KMS-11 (cell line): ENCODE data around the gene ZSWIM7.
A peak's percentile ranks its signal among the peaks of the same experiment; 100 is the strongest.

ENCODE experiments used
- H2AFZ ChIP-seq: fragments of 200-600 bp; sonication (generic); 2 replicates; pipeline ENCODE4 v1.6.1; 2016; ENCODE audit warnings: antibody characterized with exemption, mixed run types, low read depth
- H3K27ac ChIP-seq: fragments of 200-600 bp; sonication (generic); 2 replicates; pipeline ENCODE4 v1.6.1; 2016; ENCODE audit warnings: mild to moderate bottlenecking, mixed run types
- H3K27me3 ChIP-seq: fragments of 200-600 bp; sonication (generic); 2 replicates; pipeline ENCODE4 v1.6.1; 2017; ENCODE audit warnings: mild to moderate bottlenecking, low read depth, mixed run types, moderate library complexity; ENCODE audit not compliant: insufficient read depth
- H3K36me3 ChIP-seq: fragments of 200-600 bp; sonication (generic); 2 replicates; pipeline ENCODE4 v1.6.1; 2017; ENCODE audit warnings: mild to moderate bottlenecking, mixed run types; ENCODE audit not compliant: insufficient read depth
- H3K4me1 ChIP-seq: fragments of 200-600 bp; sonication (generic); 2 replicates; pipeline ENCODE4 v1.6.1; 2016; ENCODE audit warnings: mild to moderate bottlenecking, low read depth, mixed run types; ENCODE audit not compliant: poor library complexity, severe bottlenecking
- H3K4me2 ChIP-seq: fragments of 200-600 bp; sonication (generic); 2 replicates; pipeline ENCODE4 v1.7.0; 2016; ENCODE audit warnings: mild to moderate bottlenecking, mixed run types
- H3K4me3 ChIP-seq: fragments of 200-600 bp; sonication (generic); IDR thresholded peaks from 2 replicates; pipeline ENCODE4 v1.6.1; 2017; ENCODE audit warnings: low read depth, low read length, mixed read lengths; ENCODE audit not compliant: insufficient read depth
- H3K79me2 ChIP-seq: fragments of 200-600 bp; sonication (generic); 2 replicates; pipeline ENCODE4 v1.6.1; 2016; ENCODE audit warnings: low read depth, mixed run types; ENCODE audit not compliant: insufficient read depth
- H3K9ac ChIP-seq: fragments of 200-600 bp; sonication (generic); 2 replicates; pipeline ENCODE4 v1.6.1; 2016; ENCODE audit warnings: mild to moderate bottlenecking, mixed run types
- H4K20me1 ChIP-seq: fragments of 200-600 bp; sonication (generic); 2 replicates; pipeline ENCODE4 v1.6.1; 2016; ENCODE audit warnings: mild to moderate bottlenecking, mixed run types; ENCODE audit not compliant: insufficient read depth
- CTCF ChIP-seq: fragments of 200-600 bp; sonication (generic); conservative IDR thresholded peaks from 2 replicates; pipeline ENCODE4 v1.6.1; 2017; ENCODE audit warnings: low read depth, mild to moderate bottlenecking, antibody characterized with exemption, low read length, moderate library complexity, mixed read lengths

The ZSWIM7 gene

DNA sequence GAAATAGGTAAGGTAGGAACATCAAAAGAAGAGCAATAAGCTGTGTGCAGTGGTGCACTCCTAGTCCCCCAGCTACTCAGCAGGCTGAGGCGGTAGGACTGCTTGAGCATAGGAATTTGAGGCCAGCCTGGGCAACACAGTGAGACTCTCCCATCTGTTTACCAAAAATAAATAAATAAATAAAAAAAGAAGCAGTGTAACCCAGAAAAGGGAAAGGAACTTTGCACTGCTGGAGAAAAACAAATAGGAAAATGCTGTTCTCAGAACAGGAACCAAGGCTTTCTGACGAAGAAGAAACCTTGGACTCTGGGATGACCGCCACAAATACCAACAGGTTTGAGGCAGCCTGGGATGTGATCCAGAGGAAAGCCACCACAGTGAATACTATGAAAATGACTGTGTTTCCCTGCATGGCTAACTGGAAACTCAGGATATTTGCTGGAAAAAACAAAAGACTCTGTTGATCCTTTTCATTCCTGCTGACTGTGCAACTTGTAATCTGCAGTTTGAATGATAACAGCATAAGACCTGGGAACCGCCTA, 41.3 kb upstream of the ZSWIM7 start:
- no peak overlapping the region for H3K4me2 ChIP-seq
- H3K4me3 ChIP-seq: no peak overlapping the region
- H3K27ac ChIP-seq: no peak overlapping the region
- H3K9ac ChIP-seq: no peak overlapping the region
- H2AFZ ChIP-seq: no peak overlapping the region
- TF ChIP-seq CTCF: no peak
- peaks cover 35% of the 10 kb centered on the region for H3K4me1 ChIP-seq
- no peaks in the 10 kb centered on the region for H3K27me3 ChIP-seq
- H3K36me3 ChIP-seq: no peaks in the 10 kb centered on the region
- H3K79me2 ChIP-seq: no peaks in the 10 kb centered on the region
- H4K20me1 ChIP-seq: no peaks in the 10 kb centered on the region

DNA sequence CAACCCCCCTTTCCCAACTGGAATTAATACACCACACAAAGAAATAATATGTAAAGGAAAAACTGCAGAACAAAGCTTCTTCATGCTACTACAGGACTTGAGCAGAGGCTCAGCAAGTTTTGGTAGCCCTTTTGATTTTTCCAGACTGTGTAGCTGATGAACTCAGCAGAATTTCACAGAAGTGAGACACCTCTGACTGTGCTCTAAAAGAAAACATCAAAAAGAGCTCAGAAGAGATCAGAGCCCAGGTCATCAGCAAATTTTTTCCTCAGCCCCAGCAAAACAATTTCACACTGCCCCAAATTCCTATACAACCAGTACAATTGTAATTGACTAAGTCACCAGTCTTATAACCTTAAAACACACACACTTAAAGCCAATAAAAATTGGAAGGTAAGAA, 38.1 kb upstream of the ZSWIM7 start:
- no peaks in the 10 kb centered on the region for H4K20me1 ChIP-seq
- H3K4me1 ChIP-seq: peaks cover 39% of the 10 kb centered on the region
- no peak overlapping the region; the same call in 1 of the 2 replicates for H3K9ac ChIP-seq
- no peak overlapping the region for H3K4me3 ChIP-seq
- TF ChIP-seq CTCF: no peak
- no peaks in the 10 kb centered on the region for H3K27me3 ChIP-seq
- H3K79me2 ChIP-seq: no peaks in the 10 kb centered on the region
- no peak overlapping the region for H2AFZ ChIP-seq
- peak overlapping the region; percentile 54 for H3K4me2 ChIP-seq
- peak overlapping the region; percentile 66 for H3K27ac ChIP-seq
- H3K36me3 ChIP-seq: no peaks in the 10 kb centered on the region

DNA sequence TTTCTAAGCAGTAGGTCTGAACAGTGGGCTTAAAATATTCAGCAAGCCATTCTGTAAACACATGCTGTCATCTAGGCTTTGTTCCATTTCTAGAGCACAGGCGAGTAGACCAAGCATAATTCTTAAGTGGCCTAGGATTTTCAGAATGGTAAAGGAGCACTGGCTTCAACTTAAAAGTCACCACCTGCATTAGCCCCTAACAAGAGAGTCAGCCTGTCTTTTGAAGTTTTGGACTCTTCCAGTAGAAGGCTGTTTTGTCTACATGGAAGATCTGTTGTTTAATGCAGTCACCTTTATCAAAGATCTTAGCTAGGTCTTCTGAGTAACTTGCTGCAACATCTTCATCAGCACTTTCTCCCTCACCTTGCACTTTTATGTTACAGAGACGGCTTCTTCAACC, 36.8 kb upstream of the ZSWIM7 start:
- H3K36me3 ChIP-seq: no peaks in the 10 kb centered on the region

DNA sequence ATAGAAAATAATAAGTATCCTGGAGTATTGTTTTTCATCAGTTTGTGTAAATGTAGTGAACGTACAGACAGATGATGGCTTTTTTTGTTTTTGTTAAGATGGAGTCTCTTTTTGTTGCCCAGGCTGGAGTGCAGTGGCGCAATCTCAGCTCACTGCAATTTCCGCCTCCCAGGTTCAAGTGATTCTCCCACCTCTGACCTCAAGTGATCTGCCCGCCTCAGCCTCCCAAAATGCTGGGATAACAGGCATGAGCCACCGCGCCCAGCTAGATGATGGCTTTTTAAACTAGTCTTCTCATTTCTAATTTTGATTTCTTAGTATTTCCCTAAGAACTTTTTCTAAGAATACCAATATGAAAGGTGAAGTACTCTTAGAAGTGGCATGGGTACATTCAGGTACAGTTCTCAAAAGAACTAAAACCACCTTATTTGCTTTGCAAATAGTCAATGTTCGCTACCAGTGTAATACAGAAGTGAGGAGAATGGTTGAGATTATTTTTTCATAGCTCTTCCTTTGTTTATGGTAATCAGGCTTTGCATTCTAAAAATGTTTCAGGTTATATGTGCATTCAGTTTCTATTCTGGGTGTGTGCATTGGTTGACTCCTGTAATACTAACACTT, 34.3 kb upstream of the ZSWIM7 start:
- no peak for TF ChIP-seq CTCF

More for the DNA sequence above, 36.8 kb upstream of the ZSWIM7 start:
- H3K4me1 ChIP-seq: peaks cover 39% of the 10 kb centered on the region
- no peaks in the 10 kb centered on the region for H3K27me3 ChIP-seq
- H2AFZ ChIP-seq: no peak overlapping the region
- no peaks in the 10 kb centered on the region for H3K79me2 ChIP-seq
- peak overlapping the region; percentile 54; the same call in 1 of the 2 replicates for H3K4me2 ChIP-seq
- TF ChIP-seq CTCF: no peak
- peak overlapping the region; percentile 66; the same call in 1 of the 2 replicates for H3K27ac ChIP-seq
- no peak overlapping the region for H3K9ac ChIP-seq
- H4K20me1 ChIP-seq: no peaks in the 10 kb centered on the region
- H3K4me3 ChIP-seq: no peak overlapping the region

More for the DNA sequence above, 34.3 kb upstream of the ZSWIM7 start:
- H3K27me3 ChIP-seq: no peaks in the 10 kb centered on the region
- H3K4me1 ChIP-seq: peaks cover 35% of the 10 kb centered on the region
- no peak overlapping the region for H3K27ac ChIP-seq
- no peak overlapping the region for H3K4me3 ChIP-seq
- H3K4me2 ChIP-seq: no peak overlapping the region
- H3K79me2 ChIP-seq: no peaks in the 10 kb centered on the region
- no peaks in the 10 kb centered on the region for H3K36me3 ChIP-seq
- H4K20me1 ChIP-seq: no peaks in the 10 kb centered on the region
- H2AFZ ChIP-seq: no peak overlapping the region
- H3K9ac ChIP-seq: no peak overlapping the region
